LNCaP clone FGC (cell line): ENCODE measurements around the gene SVIL.
"Not testable (repeated sequence)": the region's sequence is repeated elsewhere in the genome, so short reads cannot be mapped to it uniquely, and the experiment has no call there.

Experiments used
- DNase-seq: peaks from one replicate; pipeline ENCODE4 v3.0.0-alpha.2; 2011; ENCODE audit warnings: low read depth
- H3K4me3 ChIP-seq: 2 replicates; pipeline ENCODE4 v1.5.1; 2011; ENCODE audit warnings: mild to moderate bottlenecking, low read depth, low read length, control low read depth
- TF ChIP-seq, protein P1 (sequence below): IDR thresholded peaks from 2 replicates; pipeline ENCODE4 v1.5.1; 2012; ENCODE audit warnings: mild to moderate bottlenecking; ENCODE audit not compliant: control insufficient read depth, insufficient read depth; ENCODE audit errors: extremely low read depth

Gene SVIL

DNA sequence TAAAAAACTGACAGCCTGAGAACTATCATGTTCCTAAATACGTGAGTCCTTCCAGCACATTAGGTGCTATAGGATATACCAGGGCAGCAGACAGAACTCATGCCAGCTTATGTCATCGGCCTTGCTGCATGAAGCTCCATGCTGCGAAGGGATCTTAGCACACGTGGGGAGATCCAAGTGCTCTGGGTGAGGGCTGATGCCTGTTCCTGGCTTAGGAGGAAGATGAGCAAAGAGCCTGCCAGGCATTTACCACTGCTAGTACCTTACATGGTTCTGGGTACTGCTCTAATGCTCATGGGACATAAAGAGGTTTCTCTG is 43.2 kb downstream of the SVIL start:
- TF ChIP-seq, protein P1, sequence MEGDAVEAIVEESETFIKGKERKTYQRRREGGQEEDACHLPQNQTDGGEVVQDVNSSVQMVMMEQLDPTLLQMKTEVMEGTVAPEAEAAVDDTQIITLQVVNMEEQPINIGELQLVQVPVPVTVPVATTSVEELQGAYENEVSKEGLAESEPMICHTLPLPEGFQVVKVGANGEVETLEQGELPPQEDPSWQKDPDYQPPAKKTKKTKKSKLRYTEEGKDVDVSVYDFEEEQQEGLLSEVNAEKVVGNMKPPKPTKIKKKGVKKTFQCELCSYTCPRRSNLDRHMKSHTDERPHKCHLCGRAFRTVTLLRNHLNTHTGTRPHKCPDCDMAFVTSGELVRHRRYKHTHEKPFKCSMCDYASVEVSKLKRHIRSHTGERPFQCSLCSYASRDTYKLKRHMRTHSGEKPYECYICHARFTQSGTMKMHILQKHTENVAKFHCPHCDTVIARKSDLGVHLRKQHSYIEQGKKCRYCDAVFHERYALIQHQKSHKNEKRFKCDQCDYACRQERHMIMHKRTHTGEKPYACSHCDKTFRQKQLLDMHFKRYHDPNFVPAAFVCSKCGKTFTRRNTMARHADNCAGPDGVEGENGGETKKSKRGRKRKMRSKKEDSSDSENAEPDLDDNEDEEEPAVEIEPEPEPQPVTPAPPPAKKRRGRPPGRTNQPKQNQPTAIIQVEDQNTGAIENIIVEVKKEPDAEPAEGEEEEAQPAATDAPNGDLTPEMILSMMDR, result no peak
- no peak for DNase-seq
- H3K4me3 ChIP-seq, result no peak overlapping the region

DNA sequence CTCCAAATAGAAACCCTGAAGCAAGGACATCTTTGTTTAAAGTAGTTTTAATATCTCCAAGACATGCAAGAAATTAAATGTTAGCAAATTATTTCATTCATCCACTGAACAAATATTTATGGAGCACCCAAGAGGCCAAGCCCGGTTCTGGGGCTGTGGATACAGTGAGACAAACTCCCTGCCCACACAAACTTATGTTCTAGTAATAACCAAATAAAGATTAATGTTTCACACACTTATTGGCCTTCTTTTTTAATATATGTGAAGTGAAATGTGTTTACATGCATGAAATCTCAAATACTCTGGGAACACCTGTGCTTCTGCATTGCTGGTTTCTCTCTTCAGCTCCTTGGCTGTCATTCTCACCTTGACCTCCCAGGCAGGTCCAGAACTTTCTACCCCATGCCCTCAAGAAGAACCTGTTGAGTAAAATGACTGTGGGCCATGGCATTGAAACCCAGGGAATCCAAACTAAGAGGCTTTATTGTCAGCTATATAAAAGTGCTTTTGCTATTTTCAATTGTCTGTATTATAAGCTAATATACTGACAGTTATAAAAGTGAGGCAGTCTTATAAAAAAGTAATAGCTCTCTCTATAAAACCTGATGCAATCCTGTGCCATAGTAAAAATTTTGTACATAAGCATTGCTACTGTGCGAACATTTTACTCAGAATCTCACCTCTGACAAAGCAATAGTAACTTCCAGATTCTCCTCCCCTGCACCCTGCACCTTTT is 43.7 kb downstream of the SVIL start:
- DNase-seq, result peak; percentile 36
- no peak overlapping the region for H3K4me3 ChIP-seq
- TF ChIP-seq, protein P1, result no peak

DNA sequence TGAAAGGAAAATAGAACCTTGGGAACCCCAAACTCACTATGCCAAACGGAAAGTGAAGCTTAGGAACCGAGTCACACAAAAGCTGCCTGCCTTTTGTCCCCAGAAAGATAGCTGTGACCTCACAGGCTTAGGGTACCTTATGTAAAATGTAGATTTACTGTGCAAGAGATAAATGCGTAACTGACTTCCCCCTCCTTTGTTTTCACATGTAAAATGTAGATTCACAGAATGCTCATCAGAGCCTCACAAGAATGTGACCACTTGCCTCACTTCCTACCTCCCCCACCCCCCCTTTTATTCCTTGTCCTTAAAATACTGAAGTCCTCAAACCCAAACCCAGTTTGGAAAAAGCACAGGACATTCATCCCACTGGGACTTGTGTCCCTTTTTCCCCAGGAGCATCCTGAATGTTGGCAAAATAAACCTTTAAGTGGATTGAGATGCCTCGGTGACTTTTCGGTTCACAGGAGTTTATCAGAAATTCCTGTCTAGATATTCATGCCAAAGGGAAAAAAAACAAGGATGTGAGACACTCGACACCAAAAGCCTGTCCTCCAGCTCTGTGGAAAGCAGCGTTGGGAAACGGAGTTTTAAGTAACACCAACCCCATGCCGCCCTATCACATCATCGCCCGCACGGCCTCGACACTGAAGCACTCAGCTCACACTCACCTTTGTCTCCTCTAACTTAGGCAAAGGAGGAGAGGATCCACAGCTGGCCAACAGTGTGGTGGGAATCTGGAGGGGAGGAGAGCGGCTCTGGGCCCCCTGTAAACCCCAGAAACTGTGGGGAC is 45.9 kb downstream of the SVIL start:
- TF ChIP-seq, protein P1, result no peak
- DNase-seq, result no peak
- no peak overlapping the region for H3K4me3 ChIP-seq

DNA sequence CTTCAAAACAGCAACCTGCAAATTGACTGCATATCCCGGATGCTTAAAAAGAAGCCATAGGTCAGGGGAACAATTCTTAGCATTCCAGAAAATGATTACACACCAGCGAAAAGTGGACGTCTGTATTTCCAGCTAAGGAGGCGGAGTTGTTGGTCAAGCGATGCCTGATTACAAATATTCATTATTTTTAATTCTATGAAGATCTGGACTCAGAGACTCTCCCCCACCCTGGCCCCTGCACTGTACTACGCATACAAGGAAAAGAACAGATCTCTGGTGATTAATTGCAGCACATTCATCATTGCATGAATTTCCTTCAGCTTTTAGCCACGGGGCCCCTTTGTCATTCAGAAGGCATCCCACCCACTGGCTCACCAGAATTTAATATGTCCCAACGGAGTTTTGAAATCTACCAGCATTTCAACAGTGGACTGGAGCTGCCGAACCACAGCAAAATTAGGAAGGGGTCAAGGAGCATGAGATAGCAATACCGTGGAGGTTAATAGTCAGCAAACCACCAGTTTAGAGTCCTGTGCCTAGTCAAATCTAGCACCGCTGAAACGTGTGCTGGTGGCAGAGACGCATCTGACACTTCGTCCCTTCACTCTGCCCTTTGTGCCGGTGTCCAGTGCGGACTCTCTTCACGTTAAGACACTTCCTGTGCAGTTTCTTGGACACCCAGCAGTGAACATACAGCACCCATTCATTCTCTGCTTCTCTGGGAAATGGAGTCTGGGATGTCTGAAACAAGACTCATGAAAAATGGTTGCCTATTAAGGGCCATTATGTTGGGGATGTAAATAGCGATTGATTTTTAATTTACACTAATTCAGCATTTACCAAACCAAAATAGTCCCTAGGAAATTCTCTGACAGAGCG is 46.8 kb downstream of the SVIL start:
- not testable (repeated sequence) for H3K4me3 ChIP-seq, DNase-seq

DNA sequence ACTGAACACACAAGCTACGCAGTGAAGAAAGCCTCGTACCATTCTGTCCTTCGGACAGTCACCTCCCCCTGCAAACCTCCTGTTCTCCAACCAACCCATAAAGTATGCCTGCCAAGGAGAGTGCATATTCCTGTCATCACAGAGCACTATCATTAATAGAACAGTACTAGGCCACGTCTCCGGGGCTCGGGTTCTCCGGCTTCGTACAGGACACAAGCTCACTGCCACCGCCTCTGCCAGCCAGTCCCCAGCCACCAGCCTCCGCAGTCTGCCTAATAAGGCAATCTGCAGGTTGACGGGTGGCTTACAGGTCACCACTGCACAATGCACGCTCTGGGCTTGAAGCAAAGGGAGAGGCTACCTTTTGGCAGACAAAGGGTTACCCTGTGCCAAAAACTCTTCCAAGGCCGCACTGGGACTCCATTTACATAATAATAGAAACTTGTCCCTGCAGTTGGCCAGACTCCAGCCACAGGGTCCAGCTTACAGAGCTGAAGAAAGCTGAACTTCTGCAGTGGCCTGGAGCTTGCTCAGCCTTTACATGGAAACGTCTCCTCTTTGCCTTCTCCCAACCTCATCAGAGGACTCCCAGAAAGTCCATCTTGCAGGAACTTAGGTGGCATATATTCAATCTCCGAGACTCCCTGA is 47.5 kb downstream of the SVIL start:
- DNase-seq, H3K4me3 ChIP-seq: not testable (repeated sequence)

DNA sequence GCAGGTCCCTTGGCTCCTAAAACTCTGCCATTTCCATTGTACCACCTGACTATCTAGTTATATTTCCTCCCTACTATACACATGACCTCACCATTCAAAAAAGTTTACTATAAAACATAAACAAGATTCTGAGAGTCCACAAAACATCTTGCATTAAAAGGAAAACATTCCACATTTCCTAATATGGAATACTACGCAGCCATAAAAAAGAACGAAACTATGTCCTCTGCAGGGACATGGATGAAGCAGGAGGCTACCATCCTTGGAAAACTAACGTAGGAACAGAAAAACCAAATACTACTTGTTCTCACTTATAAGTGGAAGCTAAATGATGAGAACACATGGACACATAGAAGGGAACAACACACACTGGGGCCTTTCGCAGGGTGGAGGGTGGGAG is 48.3 kb downstream of the SVIL start:
- TF ChIP-seq, protein P1, result no peak
- no peak overlapping the region for H3K4me3 ChIP-seq
- DNase-seq, result no peak

DNA sequence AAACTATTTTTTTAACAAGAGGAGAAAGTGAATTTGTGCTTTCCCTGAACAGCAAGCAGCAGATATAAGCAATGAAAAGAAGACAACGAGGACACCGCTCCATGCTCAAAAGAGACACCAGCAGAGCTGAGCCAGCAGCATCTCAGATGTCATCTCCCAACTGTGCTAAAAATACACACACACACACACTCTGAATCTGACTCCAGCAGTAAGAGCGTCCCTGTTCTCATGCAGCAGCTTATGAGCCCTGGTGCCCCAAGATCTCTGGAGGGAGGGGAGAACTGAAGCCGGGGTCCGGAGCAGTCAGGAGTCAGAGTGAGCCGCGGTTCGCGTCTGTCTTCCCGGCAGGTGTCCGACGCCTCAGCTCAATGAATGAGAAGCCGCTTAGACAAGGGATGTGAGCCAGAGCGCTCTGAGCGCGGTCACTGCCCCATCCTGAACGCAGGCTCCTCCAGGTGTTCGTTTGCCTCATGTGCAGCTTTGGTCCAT is 49.2 kb downstream of the SVIL start:
- TF ChIP-seq, protein P1, result no peak
- no peak for DNase-seq

More for the DNA sequence above, 49.2 kb downstream of the SVIL start:
- H3K4me3 ChIP-seq, result no peak overlapping the region
